ENCODE measurements around the gene OSBPL8.

- TF ChIP-seq POLR2A (IDR thresholded peaks at IDR 0.05) (peak; percentile 43 to 60), CTCF (IDR thresholded peaks at IDR 0.05 in 4 of 5, conservative IDR thresholded peaks at IDR 0.05 in 1 of 5) (peak in 4 of 5 experiments; percentile 34 to 56 (median 46))
These were observed 211.3 kb downstream of the OSBPL8 start, which contains the start of gene BBS10 for GRCh38 chr12:76348079-76348901.
